ACHN (cell line): ENCODE measurements around the gene SLC41A3.
A peak's percentile ranks its signal among the peaks of the same experiment; 100 is the strongest.

Experiments
- DNase-seq: peaks from one replicate; pipeline ENCODE4 v3.0.0-alpha.2; 2015
- in situ Hi-C: cut with HindIII; loops from 2 replicates; pipeline ENCODE4 v1.10.0; 2017; ENCODE audit warnings: low sequenced_read_pairs, low pct_ligation_motif_present, low pct_unique_long_range_greater_than_20kb

The SLC41A3 gene

GRCh38 chr3:126083913-126084767 lies at the start of gene SLC41A3:
TSS of gene SLC41A3 (minus strand) at chr3:126084124. CDS start at chr3:126068219, 15,905 bp downstream.
- peak; percentile 77 for DNase-seq
- in situ Hi-C loops: no loop called here

DNA sequence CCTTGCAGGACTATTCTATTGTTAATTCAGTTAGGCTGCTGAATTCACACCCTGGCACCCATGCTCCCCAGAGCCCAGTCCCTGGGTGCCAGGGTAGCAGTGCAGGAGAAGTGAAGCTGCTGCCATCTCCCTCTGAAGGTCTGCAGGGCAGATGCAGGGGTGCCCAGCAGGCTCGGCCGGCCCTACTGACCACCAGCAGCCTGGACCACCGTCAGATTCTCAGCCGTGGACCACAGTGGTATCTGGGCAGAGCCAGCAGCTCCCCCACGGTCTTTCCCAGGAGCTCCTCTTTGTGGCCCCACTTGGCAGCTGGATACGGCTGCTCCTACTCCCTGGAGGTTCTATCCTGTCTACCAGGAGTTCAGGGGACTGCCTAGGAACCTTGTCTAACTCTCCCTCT lies 49.7 kb upstream of the SLC41A3 start:
- no peak for DNase-seq
- in situ Hi-C loops: no loop called here

DNA sequence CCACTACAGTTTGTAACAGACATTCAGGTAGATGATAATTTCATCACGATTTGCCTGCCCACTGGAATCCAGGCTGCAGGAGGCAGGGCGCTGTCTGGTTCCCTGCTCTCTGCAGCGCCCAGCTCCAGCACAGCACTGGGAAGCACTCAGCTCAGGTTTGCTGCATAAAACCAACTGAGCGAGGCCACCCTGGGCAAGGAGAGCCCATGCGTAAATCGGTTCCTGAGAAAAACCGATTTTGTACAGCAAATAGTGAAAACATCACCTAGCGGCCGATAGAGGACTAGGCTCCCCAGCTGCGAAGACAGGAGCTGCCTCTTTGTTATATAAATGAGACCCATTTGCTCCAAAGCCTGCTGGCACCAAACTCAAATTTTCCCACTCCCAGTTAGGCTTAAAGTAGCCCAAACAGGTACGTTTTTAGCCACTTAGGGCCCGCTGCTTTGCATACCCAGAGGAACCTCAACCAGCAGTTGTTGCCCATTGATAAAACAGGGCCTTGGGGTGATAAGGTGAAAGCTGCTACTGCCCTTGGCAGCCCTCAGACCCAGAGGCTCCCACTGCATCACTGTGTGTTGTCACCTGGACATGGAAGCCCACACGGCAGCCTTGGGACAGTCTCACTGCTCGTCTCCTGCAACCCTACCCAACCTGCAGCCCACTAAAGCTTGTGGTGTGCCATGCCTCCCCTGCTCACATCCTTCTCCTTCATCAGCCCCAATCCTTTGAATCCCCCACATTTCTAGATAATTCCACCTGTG lies 49.0 kb upstream of the SLC41A3 start:
- DNase-seq: no peak
- in situ Hi-C loops: no loop called here

GRCh38 chr3:126131881-126132750 lies 48.2 kb upstream of the SLC41A3 start:
- DNase-seq: no peak
- in situ Hi-C loops: no loop called here

DNA sequence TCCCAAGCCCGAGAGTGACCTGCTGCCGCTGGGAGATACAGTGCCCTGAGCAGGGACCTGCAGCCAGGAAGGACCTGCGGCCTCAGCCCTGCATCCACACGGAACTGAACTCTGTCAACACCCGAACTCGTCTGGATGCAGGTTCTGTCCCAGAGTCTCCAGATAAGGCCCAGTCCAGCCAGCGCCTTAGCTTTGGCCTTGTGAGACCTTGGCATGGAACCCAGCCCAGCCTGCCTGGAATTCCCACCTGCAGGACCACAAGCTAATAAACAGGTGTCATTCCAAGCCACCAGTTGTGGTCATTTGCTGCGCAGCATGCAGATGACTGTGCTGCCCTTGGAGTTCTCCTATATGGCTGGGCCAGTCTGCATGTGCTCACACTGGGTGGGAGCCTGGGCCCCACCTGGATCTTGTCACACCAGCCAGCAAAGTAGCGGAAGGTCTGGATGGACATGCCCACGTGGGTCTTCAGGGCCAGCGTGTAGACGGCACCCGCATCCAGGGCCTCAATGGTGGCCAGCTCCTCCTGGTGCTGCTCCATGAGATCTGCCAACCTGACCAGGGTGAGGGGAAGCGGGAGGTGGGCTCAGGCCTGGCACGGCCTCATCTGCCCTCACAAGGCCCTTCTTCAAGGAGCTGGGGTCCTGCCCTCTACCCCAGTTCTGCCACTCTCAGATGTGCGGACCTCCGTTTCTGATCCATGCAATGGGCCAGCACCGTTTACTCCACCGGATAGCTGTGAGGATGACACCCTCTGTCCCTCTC lies 47.2 kb upstream of the SLC41A3 start:
- in situ Hi-C loops: no loop called here

GRCh38 chr3:126130081-126130855 lies 46.3 kb upstream of the SLC41A3 start:
- in situ Hi-C loops: no loop called here
- no peak for DNase-seq

More for the DNA sequence above, 47.2 kb upstream of the SLC41A3 start:
- DNase-seq: no peak

- in situ Hi-C loops: no loop called here
- DNase-seq: peak; percentile 37
Observed at GRCh38 chr3:126129398-126129891, 45.5 kb upstream of the SLC41A3 start.

DNA sequence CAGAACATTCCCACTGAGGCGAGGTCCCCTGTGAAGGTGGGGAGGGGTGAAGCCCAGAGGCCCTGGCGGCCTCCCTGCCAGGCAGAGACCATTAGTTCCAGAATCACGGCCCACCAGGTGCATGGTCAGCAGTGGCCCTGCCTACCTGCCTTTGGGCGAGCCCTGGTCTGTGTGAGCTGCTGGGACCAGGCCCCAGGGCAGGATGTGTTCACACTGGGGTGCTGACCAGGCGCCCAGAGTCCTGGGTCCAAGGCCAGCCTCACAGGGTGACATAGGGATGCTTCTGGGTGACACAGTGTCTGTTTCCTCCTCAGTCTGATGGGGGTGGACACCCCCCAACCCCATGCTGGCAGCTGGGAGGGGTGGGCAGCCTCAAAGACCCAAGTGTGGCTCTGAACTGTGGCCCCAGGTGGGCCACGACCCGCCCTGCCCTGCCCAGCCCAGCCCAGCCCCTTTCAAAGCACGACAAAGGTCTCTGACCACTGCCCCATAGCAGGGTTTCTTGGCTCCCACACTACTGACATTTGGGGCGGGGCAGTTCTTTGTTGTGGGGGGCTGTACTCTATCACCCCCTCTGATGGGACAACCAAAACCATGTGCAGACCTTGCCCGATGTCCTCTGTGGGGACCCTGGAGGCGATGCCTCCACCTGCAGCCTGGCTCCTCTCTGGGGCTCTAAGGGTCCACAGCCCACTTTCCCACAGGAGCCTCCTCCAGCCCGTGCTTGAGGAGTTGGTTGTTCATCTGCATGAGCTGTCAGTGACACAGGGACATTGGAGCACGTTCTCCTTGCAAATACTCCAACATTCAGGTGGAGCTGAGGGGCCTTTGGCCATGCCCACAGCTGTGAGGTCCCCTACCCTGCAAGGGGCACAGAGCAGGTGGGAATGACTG lies 44.8 kb upstream of the SLC41A3 start:
- no peak for DNase-seq
- in situ Hi-C loops: no loop called here

GRCh38 chr3:126127904-126128303 lies 44.0 kb upstream of the SLC41A3 start:
- no peak for DNase-seq
- in situ Hi-C loops: no loop called here

GRCh38 chr3:126127452-126127851 lies 43.5 kb upstream of the SLC41A3 start:
- in situ Hi-C loops: no loop called here
- DNase-seq: no peak

- no peak for DNase-seq
- in situ Hi-C loops: no loop called here
Observed at GRCh38 chr3:126126811-126127431, 43.0 kb upstream of the SLC41A3 start.

DNA sequence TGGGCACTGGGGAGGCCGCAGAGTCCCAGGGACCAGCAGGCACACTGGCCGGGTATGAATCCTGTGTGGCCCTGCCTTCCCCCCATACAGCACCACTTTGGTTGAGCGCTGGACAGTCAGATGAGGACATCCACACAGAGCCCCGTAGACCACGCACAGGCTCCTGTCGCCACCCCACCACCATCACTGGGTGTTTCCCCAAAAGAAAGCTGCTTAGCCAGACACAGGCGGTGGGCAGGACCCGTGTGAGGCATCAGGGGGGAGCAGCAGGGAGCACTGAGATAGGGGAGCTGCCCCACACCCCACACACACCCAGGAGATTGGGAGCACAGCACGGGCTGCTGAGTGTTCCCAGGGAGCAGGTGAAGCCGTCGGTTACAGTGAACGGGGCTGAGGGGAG lies 42.4 kb upstream of the SLC41A3 start:
- in situ Hi-C loops: no loop called here
- no peak for DNase-seq

- no peak for DNase-seq
- in situ Hi-C loops: no loop called here
Observed at GRCh38 chr3:126125781-126126251, 41.9 kb upstream of the SLC41A3 start.

- DNase-seq: no peak
- in situ Hi-C loops: no loop called here
Observed at GRCh38 chr3:126125341-126125740, 41.4 kb upstream of the SLC41A3 start.

DNA sequence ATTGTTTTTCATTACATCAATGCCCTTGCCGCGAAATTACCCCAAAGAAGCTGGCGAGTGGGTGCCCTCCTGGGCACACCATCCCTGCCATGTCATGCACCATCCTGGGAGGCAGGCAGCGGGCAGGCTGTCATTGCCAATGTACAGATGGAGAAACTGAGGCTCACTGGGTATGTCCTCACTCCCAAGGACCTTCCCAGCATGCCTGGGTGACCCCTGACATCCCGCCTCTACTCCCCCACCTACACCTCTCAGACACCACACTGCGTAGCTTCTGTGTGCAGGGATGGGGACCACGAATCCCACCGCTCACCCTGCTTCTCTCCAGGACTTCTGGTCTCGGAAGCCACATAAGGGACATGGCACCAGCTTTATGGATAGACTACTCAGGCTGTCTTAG lies 41.0 kb upstream of the SLC41A3 start:
- in situ Hi-C loops: no loop called here
- no peak for DNase-seq
